Suprapubic skin (tissue), 4 donors: ENCODE results near the gene GALNT2. TPM values are rescaled to one million over a fixed set of nuclear protein-coding genes. Genes with fewer than 3 reads are reported as not detected.

Experiments
- DNase-seq, 2 donors: peaks; one replicate each; pipeline ENCODE4 v3.0.0-alpha.2; 2019; ENCODE audit warnings: low spot score in 2 of 2
- H3K27ac ChIP-seq: fragments of 200-600 bp; sonication (generic); one replicate; pipeline ENCODE4 v1.5.1; 2019
- H3K27me3 ChIP-seq: fragments of 200-600 bp; sonication (generic); one replicate; pipeline ENCODE4 v1.5.1; 2019
- H3K36me3 ChIP-seq: fragments of 200-600 bp; sonication (generic); one replicate; pipeline ENCODE4 v1.5.1; 2019
- H3K4me1 ChIP-seq: fragments of 200-600 bp; sonication (generic); one replicate; pipeline ENCODE4 v1.5.1; 2019
- H3K4me3 ChIP-seq: fragments of 200-600 bp; sonication (generic); one replicate; pipeline ENCODE4 v1.5.1; 2019; ENCODE audit warnings: mild to moderate bottlenecking
- H3K9me3 ChIP-seq: fragments of 200-600 bp; sonication (generic); one replicate; pipeline ENCODE4 v1.5.1; 2019
- EP300 ChIP-seq: sonication (generic); formaldehyde crosslinking; IDR thresholded peaks from one replicate; pipeline ENCODE4 v1.6.1; 2017; ENCODE audit warnings: antibody characterized with exemption
- POLR2A ChIP-seq, 2 donors: fragments of 450-650 bp; IDR thresholded peaks; one replicate each; pipeline ENCODE4 v1.6.1; 2017; ENCODE audit warnings: antibody characterized with exemption in 2 of 2, mild to moderate bottlenecking in 2 of 2, moderate library complexity in 2 of 2
- POLR2AphosphoS5 ChIP-seq, 3 donors: sonication (generic); formaldehyde crosslinking; IDR thresholded peaks; one replicate each; pipeline ENCODE4 v1.6.1; 2017; ENCODE audit warnings: antibody characterized with exemption in 3 of 3
- WGBS: methylation state at CpG from one replicate; pipeline ENCODE4 v1.1.5; 2018; 5-methylcytosine and 5-hydroxymethylcytosine counted together
- total RNA-seq, 4 donors: library from RNA; depleted of rRNA; stranded (reverse); fragments of >200 nt; gene quantifications; one replicate each; pipeline ENCODE4 v1.1.0, GENCODE V29; 2016
- TF ChIP-seq, protein P1 (sequence below), 2 donors: fragments of 200-600 bp in 1 of 2; fragments of 450-650 bp in 1 of 2; sonication (generic) in 1 of 2; IDR thresholded peaks; one replicate each; pipeline ENCODE4 v1.5.1; 2016 to 2019; ENCODE audit warnings: antibody characterized with exemption in 2 of 2, mild to moderate bottlenecking in 1 of 2, moderate library complexity in 1 of 2

Gene GALNT2
- total RNA-seq, 4 donors from 2014 or later = 24.1 to 40.2 (median 36.4) TPM

GRCh38 chr1:230083746-230084407, 16.8 kb downstream of the GALNT2 start:
- H3K4me1 ChIP-seq = peaks cover 66% of the 10 kb centered on the region

DNA sequence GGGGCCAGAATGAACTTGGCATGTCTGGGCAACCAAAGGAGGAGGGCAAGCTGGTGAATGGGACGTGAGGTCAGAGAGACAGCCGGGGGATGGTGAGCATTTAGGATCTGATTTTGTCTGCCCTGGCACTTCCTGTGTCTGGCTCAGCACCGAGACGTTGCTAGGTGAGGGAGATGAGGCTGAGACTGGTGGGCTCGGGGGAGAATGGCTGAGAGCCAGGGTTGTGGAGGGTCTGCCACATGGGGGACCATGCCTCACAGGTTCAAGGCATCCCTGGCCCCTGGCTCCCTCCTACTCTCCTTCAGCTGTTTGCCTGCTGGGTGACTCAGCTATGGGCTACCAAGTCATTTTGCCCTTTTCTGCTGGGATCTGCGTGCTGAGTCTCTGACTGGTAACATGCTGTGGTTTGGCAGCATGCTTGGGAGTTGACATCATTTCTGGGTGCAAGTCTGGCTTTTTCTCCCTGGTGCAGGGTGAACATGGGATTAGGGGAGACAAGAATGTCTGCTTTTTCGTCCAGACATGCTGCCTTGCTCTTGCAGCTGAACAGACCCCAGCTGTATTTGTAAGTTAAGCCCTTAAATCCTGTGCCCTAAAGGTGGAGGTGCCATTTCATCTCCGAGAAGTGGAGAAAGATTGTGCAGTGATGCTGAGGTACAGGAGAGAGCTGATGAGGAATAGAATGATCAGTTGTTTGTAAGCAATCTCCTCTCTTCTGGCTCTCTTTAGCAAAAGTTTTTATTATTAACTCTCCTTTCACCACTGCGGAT, 17.6 kb downstream of the GALNT2 start:
- no peaks in the 10 kb centered on the region for H3K9me3 ChIP-seq
- no peaks in the 10 kb centered on the region for H3K36me3 ChIP-seq
- no peak for DNase-seq
- peak overlapping the region; percentile 41 for H3K27ac ChIP-seq
- peaks cover 65% of the 10 kb centered on the region for H3K4me1 ChIP-seq
- no peak for TF ChIP-seq POLR2A (IDR thresholded peaks at IDR 0.05)
- no peak for TF ChIP-seq POLR2AphosphoS5 (IDR thresholded peaks at IDR 0.05)
- 22% methylated on average over 8 of the region's 9 CpGs for WGBS
- H3K27me3 ChIP-seq = no peaks in the 10 kb centered on the region
- H3K4me3 ChIP-seq = no peak overlapping the region

More at GRCh38 chr1:230083746-230084407, 16.8 kb downstream of the GALNT2 start:
- DNase-seq = no peak
- peak overlapping the region; percentile 41 for H3K27ac ChIP-seq
- TF ChIP-seq, protein P1, sequence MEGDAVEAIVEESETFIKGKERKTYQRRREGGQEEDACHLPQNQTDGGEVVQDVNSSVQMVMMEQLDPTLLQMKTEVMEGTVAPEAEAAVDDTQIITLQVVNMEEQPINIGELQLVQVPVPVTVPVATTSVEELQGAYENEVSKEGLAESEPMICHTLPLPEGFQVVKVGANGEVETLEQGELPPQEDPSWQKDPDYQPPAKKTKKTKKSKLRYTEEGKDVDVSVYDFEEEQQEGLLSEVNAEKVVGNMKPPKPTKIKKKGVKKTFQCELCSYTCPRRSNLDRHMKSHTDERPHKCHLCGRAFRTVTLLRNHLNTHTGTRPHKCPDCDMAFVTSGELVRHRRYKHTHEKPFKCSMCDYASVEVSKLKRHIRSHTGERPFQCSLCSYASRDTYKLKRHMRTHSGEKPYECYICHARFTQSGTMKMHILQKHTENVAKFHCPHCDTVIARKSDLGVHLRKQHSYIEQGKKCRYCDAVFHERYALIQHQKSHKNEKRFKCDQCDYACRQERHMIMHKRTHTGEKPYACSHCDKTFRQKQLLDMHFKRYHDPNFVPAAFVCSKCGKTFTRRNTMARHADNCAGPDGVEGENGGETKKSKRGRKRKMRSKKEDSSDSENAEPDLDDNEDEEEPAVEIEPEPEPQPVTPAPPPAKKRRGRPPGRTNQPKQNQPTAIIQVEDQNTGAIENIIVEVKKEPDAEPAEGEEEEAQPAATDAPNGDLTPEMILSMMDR (IDR thresholded peaks at IDR 0.05) = no peak
- TF ChIP-seq EP300 (no peak), POLR2AphosphoS5 (IDR thresholded peaks at IDR 0.05) (no peak), POLR2A (IDR thresholded peaks at IDR 0.05) (no peak)
- H3K9me3 ChIP-seq = no peaks in the 10 kb centered on the region
- no peak overlapping the region for H3K4me3 ChIP-seq
- no peaks in the 10 kb centered on the region for H3K36me3 ChIP-seq
- no peaks in the 10 kb centered on the region for H3K27me3 ChIP-seq
- WGBS = 76% methylated on average over 10 of the region's 10 CpGs

DNA sequence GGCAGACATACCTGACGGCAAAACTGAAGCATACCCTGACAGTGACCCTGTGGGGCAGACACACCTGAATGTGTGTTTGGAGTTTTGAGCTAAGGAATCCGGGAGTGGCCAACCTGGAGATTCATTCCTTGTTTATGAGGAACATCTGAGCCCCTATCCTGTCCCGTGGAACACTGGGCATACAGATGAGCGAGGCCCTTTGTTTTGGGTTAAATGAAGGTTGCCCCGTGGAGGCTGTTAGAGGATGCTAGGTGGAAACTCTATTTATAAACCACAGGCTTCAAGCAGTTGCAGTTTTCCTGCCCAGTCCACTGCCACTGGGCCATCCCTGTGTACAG, 18.1 kb downstream of the GALNT2 start:
- TF ChIP-seq EP300 = no peak
- TF ChIP-seq POLR2AphosphoS5 (IDR thresholded peaks at IDR 0.05) = no peak
- no peak for TF ChIP-seq POLR2A (IDR thresholded peaks at IDR 0.05)
- TF ChIP-seq, protein P1 (IDR thresholded peaks at IDR 0.05) = no peak
- H3K4me3 ChIP-seq = no peak overlapping the region
- DNase-seq = no peak
- 61% methylated on average over 5 of the region's 5 CpGs for WGBS
- no peaks in the 10 kb centered on the region for H3K27me3 ChIP-seq
- H3K9me3 ChIP-seq = no peaks in the 10 kb centered on the region
- peaks cover 66% of the 10 kb centered on the region for H3K4me1 ChIP-seq
- H3K36me3 ChIP-seq = no peaks in the 10 kb centered on the region
- peak overlapping the region; percentile 41 for H3K27ac ChIP-seq

DNA sequence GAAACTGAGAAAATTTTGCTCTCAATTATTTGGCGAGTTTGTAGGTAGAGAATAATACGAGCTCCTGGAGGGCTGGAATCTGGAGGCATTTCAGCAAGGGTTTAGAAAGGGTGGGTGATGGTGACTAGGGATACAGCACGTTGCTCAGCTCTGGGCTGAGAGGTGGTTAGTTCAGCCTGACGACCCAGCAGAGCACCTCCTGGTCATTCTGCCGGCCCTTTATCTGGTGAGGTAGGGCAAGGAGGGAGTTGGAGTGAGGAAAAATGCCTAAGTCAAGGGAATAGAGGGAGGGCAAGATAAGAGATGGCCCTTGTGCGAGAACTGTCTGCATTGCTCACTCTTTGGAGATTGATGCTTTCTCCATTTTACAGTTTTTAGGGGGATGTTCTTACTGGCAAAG, 19.1 kb downstream of the GALNT2 start:
- Histone ChIP-seq H3K36me3 (no peaks in the 10 kb centered on the region), H3K27ac (no peak overlapping the region), H3K9me3 (no peaks in the 10 kb centered on the region), H3K4me1 (peaks cover 56% of the 10 kb centered on the region), H3K27me3 (no peaks in the 10 kb centered on the region), H3K4me3 (no peak overlapping the region)
- WGBS = 86% methylated on average over 6 of the region's 6 CpGs
- DNase-seq = no peak
- TF ChIP-seq, protein P1 (IDR thresholded peaks at IDR 0.05) = no peak
- TF ChIP-seq EP300 (no peak), POLR2AphosphoS5 (IDR thresholded peaks at IDR 0.05) (no peak), POLR2A (IDR thresholded peaks at IDR 0.05) (no peak)

DNA sequence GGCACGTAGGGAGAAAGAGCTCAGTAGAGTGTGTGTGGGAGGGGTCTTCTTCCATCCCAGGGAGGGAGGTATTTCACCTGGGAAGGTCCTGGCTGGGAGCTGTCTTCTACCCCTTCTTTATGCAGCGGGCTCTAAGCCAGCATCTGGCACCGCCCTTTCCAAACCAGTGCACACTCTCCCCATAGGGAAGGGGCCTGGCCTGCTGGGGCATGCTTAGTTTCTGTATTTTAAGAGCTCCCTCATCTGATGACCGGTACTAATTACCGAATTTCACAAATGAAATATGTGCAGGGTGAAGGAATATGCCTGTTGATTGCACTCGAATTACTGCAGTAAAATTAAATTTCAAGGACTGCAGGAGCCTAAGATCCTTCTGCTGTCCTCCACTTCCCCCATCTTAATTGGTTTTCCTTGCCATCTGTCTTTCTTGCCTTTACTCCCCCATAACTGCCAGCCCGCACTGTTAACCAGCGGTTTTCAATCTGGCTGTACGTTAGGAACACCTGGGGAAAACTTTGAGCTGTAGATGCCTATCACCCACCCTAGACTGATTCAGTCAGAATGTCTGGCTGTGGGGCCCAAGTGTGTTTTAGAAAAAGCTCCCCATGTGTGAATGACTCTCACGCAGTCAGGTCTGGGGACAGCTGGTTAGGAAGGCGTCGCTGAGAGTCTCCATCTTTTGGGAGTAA, 20.1 kb downstream of the GALNT2 start:
- TF ChIP-seq, protein P1 (IDR thresholded peaks at IDR 0.05) = no peak
- TF ChIP-seq EP300 (no peak), POLR2A (IDR thresholded peaks at IDR 0.05) (no peak), POLR2AphosphoS5 (IDR thresholded peaks at IDR 0.05) (no peak)
- Histone ChIP-seq H3K27me3 (no peaks in the 10 kb centered on the region), H3K4me1 (peaks cover 54% of the 10 kb centered on the region), H3K36me3 (no peaks in the 10 kb centered on the region), H3K9me3 (no peaks in the 10 kb centered on the region), H3K4me3 (no peak overlapping the region), H3K27ac (no peak overlapping the region)
- DNase-seq = no peak
- WGBS = 70% methylated on average over 12 of the region's 12 CpGs
